K562 (cell line): ENCODE measurements around the gene MED17. TPM values are rescaled to one million over a fixed set of nuclear protein-coding genes. Genes with fewer than 3 reads are reported as not detected.
A peak's percentile ranks its signal among the peaks of the same experiment; 100 is the strongest.

Source experiments
- BRD4 ChIP-seq: fragments of 200-600 bp; sonication (generic); IDR thresholded peaks from 2 replicates; pipeline ENCODE4 v1.6.1; 2017; ENCODE audit warnings: inconsistent platforms
- DACH1 ChIP-seq: fragments of 450-650 bp; IDR thresholded peaks from 2 replicates; pipeline ENCODE4 v1.6.1; 2018; ENCODE audit not compliant: partially characterized antibody
- DIDO1 ChIP-seq: fragments of 450-650 bp; IDR thresholded peaks from 2 replicates; pipeline ENCODE4 v1.6.1; 2016; ENCODE audit warnings: low read depth, missing biosample characterization, missing genetic modification characterization
- ELF4 ChIP-seq: fragments of 450-650 bp; formaldehyde crosslinking; IDR thresholded peaks from 2 replicates; pipeline ENCODE4 v1.4.0; 2022; ENCODE audit warnings: missing genetic modification characterization
- ETV1 ChIP-seq: fragments of 450-650 bp; conservative IDR thresholded peaks from 2 replicates; pipeline ENCODE4 v1.6.1; 2016; ENCODE audit warnings: missing genetic modification characterization, control low read depth, low read depth, missing compliant biosample characterization
- EWSR1 ChIP-seq: fragments of 450-650 bp; IDR thresholded peaks from 2 replicates; pipeline ENCODE4 v1.6.1; 2018; ENCODE audit warnings: borderline replicate concordance, mild to moderate bottlenecking, low read depth, moderate library complexity; ENCODE audit not compliant: partially characterized antibody
- HDAC2 ChIP-seq: fragments of 450-650 bp; IDR thresholded peaks from 2 replicates; pipeline ENCODE4 v1.6.1; 2016; ENCODE audit warnings: mild to moderate bottlenecking
- POLR2AphosphoS5 ChIP-seq: IDR thresholded peaks from 2 replicates; pipeline ENCODE4 v1.6.1; 2011; ENCODE audit warnings: mild to moderate bottlenecking, low read depth, low read length, moderate library complexity; ENCODE audit not compliant: control insufficient read depth, insufficient read depth
- RB1 ChIP-seq: fragments of 450-650 bp; IDR thresholded peaks from 2 replicates; pipeline ENCODE4 v1.6.1; 2017; ENCODE audit warnings: low read depth, mild to moderate bottlenecking
- RFX5 ChIP-seq: IDR thresholded peaks from 2 replicates; pipeline ENCODE4 v1.6.1; 2011; ENCODE audit warnings: low read depth, mild to moderate bottlenecking, improper control_type of control experiment, low read length
- SOX6 ChIP-seq: fragments of 450-650 bp; IDR thresholded peaks from 2 replicates; pipeline ENCODE4 v1.6.1; 2014; ENCODE audit warnings: mild to moderate bottlenecking
- SRF ChIP-seq, 2 experiments: fragments of 250-450, 450-650 bp in 1 of 2; sonication (Bioruptor Pico) in 1 of 2; sonication (generic) in 1 of 2; formaldehyde crosslinking; IDR thresholded peaks; 2 replicates each; pipeline versions ENCODE4 v1.5.0 to v1.5.1; 2020 to 2022; ENCODE audit warnings: mild to moderate bottlenecking in 1 of 2, missing genetic modification reagents in 1 of 2
- SUPT5H ChIP-seq: fragments of 450-650 bp; IDR thresholded peaks from 2 replicates; pipeline ENCODE4 v1.6.1; 2016
- TAL1 ChIP-seq: fragments of 450-650 bp; IDR thresholded peaks from 2 replicates; pipeline ENCODE4 v1.6.1; 2016; ENCODE audit warnings: mild to moderate bottlenecking
- XRCC5 ChIP-seq: fragments of 200-400 bp; formaldehyde crosslinking; IDR thresholded peaks from 2 replicates; pipeline ENCODE4 v1.6.1; 2017; ENCODE audit warnings: low read depth, mild to moderate bottlenecking, low read length
- ZNF57 ChIP-seq: fragments of 450-650 bp; formaldehyde crosslinking; IDR thresholded peaks from 2 replicates; pipeline ENCODE4 v1.4.0; 2020; ENCODE audit warnings: mild to moderate bottlenecking, moderate library complexity
- ZNF75A ChIP-seq: fragments of 450-650 bp; formaldehyde crosslinking; IDR thresholded peaks from 2 replicates; pipeline ENCODE4 v1.4.0; 2020; ENCODE audit warnings: mild to moderate bottlenecking
- ZZZ3 ChIP-seq: fragments of 450-650 bp; IDR thresholded peaks from 2 replicates; pipeline ENCODE4 v1.6.1; 2016; ENCODE audit warnings: antibody characterized with exemption, mild to moderate bottlenecking, moderate library complexity
- polyA plus RNA-seq, 8 experiments: library from polyadenylated mRNA; depleted of rRNA in 4 of 8; stranded (reverse) in 5 of 8; unstranded in 3 of 8; fragments of >200 nt; fragmentation: Nextera tagmentation in 2 of 8; fragmentation: Illumina TruSeq in 1 of 8; extraction: Ambion mirVana in 2 of 8; extraction: Trizol in 1 of 8; gene quantifications; 2 replicates each; pipeline versions ENCODE4 v1.2.1 to v1.2.3, GENCODE V29; 2011 to 2014; ENCODE audit warnings: inconsistent platforms in 1 of 8, missing spikeins in 1 of 8
- total RNA-seq, 7 experiments: library from RNA; depleted of rRNA in 6 of 7; stranded (reverse); fragments of >200 nt in 6 of 7; fragmentation: Illumina TruSeq in 2 of 7; extraction: Trizol in 2 of 7; gene quantifications; 2 replicates each; pipeline versions ENCODE4 v1.2.1 to v1.2.3, GENCODE V29; 2011 to 2021; ENCODE audit warnings: low replicate concordance in 1 of 7
- TF ChIP-seq, protein P1 (sequence below): fragments of 250-450 bp; sonication (Bioruptor Pico); IDR thresholded peaks from 2 replicates; pipeline ENCODE4 v1.5.0; 2021; ENCODE audit warnings: mild to moderate bottlenecking, borderline replicate concordance
- TF ChIP-seq, protein P2 (sequence below): sonication (generic); formaldehyde crosslinking; IDR thresholded peaks from 2 replicates; pipeline ENCODE4 v1.8.1; 2023; ENCODE audit warnings: mild to moderate bottlenecking, missing genetic modification reagents, moderate library complexity
- TF ChIP-seq, protein P3 (sequence below): sonication (generic); formaldehyde crosslinking; IDR thresholded peaks from 2 replicates; pipeline ENCODE4 v1.4.0; 2020; ENCODE audit warnings: mild to moderate bottlenecking, missing genetic modification reagents
- TF ChIP-seq, protein P4 (sequence below): fragments of 450-650 bp; IDR thresholded peaks from 2 replicates; pipeline ENCODE4 v1.7.0; 2016; ENCODE audit warnings: borderline replicate concordance

Gene MED17
- total and polyA plus RNA-seq, 9 of the 15 experiments (the other 6 are each of a cell fraction or from before 2014, with no cell fraction given) = 6.7 to 34.7 (median 26.8) TPM

DNA sequence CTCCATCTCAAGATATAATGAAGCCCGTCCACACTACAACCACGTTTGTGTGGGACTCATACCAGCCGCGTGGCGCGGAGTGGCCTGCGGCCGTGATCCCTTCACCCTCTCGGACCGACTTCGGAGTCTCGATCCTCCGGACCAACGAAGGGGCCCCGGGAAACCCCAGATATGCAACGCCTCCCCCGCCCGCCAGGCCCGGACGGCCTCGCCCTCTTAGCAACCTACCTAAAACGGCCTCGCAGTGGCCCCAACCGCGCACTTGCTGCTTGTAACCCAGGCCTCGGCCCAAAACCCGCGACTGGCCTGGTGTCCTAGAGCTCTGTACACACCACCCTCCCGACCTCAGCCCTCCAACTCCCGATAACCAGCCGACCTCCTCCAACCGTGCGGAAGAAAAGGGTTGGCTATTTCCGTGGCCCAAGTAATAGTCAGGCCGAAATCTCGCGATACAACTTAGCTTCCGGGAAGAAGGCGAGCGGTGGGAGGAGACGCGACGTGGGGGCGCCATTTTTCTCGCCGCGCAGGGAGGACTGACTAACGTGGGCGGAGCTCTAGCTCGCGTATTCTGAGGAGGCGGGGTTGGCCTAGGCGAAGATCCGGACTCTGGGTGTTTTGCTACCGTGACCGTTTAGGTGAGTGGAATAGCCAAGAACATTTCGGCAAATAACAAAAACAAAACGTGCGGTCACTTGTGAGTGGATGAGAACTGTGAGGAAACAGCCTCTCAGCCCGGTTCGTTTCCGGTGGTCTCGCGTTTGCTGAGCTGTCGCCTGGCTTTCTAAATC, 42.8 kb upstream of the MED17 start, which contains the start of the genes C11orf54 and TAF1D (continued):
- TF ChIP-seq, protein P1, sequence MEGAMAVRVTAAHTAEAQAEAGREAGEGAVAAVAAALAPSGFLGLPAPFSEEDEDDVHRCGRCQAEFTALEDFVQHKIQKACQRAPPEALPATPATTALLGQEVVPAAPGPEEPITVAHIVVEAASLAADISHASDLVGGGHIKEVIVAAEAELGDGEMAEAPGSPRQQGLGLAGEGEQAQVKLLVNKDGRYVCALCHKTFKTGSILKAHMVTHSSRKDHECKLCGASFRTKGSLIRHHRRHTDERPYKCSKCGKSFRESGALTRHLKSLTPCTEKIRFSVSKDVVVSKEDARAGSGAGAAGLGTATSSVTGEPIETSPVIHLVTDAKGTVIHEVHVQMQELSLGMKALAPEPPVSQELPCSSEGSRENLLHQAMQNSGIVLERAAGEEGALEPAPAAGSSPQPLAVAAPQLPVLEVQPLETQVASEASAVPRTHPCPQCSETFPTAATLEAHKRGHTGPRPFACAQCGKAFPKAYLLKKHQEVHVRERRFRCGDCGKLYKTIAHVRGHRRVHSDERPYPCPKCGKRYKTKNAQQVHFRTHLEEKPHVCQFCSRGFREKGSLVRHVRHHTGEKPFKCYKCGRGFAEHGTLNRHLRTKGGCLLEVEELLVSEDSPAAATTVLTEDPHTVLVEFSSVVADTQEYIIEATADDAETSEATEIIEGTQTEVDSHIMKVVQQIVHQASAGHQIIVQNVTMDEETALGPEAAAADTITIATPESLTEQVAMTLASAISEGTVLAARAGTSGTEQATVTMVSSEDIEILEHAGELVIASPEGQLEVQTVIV (CRISPR knock-in tag) = no peak
- TF ChIP-seq SOX6 (no peak), SRF (CRISPR knock-in tag; IDR thresholded peaks at IDR 0.05) (0 out of 4 replicates have a peak, but pooled peaks of 1 of the 2 experiments have one; percentile 28), BRD4 (peak; percentile 88; the same call in 1 of the 2 replicates), SUPT5H (peak; percentile 99), ZNF75A (CRISPR knock-in tag) (no peak), DIDO1 (tag) (no peak), RB1 (no peak; the same call in 1 of the 2 replicates), DACH1 (no peak), POLR2AphosphoS5 (peak; percentile 99), TAL1 (no peak), ZZZ3 (no peak), ELF4 (CRISPR knock-in tag) (no peak; the same call in 1 of the 2 replicates), EWSR1 (no peak), ZNF57 (CRISPR knock-in tag) (no peak), ETV1 (tag) (peak; percentile 61), XRCC5 (peak; percentile 70), HDAC2 (no peak), RFX5 (peak; percentile 44; the same call in 1 of the 2 replicates)
- TF ChIP-seq, protein P2, sequence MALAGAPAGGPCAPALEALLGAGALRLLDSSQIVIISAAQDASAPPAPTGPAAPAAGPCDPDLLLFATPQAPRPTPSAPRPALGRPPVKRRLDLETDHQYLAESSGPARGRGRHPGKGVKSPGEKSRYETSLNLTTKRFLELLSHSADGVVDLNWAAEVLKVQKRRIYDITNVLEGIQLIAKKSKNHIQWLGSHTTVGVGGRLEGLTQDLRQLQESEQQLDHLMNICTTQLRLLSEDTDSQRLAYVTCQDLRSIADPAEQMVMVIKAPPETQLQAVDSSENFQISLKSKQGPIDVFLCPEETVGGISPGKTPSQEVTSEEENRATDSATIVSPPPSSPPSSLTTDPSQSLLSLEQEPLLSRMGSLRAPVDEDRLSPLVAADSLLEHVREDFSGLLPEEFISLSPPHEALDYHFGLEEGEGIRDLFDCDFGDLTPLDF (CRISPR knock-in tag) = peak; percentile 72; the same call in 1 of the 2 replicates
- TF ChIP-seq, protein P3, sequence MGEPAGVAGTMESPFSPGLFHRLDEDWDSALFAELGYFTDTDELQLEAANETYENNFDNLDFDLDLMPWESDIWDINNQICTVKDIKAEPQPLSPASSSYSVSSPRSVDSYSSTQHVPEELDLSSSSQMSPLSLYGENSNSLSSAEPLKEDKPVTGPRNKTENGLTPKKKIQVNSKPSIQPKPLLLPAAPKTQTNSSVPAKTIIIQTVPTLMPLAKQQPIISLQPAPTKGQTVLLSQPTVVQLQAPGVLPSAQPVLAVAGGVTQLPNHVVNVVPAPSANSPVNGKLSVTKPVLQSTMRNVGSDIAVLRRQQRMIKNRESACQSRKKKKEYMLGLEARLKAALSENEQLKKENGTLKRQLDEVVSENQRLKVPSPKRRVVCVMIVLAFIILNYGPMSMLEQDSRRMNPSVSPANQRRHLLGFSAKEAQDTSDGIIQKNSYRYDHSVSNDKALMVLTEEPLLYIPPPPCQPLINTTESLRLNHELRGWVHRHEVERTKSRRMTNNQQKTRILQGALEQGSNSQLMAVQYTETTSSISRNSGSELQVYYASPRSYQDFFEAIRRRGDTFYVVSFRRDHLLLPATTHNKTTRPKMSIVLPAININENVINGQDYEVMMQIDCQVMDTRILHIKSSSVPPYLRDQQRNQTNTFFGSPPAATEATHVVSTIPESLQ = no peak
- TF ChIP-seq, protein P4, sequence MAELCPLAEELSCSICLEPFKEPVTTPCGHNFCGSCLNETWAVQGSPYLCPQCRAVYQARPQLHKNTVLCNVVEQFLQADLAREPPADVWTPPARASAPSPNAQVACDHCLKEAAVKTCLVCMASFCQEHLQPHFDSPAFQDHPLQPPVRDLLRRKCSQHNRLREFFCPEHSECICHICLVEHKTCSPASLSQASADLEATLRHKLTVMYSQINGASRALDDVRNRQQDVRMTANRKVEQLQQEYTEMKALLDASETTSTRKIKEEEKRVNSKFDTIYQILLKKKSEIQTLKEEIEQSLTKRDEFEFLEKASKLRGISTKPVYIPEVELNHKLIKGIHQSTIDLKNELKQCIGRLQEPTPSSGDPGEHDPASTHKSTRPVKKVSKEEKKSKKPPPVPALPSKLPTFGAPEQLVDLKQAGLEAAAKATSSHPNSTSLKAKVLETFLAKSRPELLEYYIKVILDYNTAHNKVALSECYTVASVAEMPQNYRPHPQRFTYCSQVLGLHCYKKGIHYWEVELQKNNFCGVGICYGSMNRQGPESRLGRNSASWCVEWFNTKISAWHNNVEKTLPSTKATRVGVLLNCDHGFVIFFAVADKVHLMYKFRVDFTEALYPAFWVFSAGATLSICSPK = no peak
